HepG2 (cell line): ENCODE measurements around the gene ARHGAP30. TPM values are rescaled to one million over a fixed set of nuclear protein-coding genes. Genes with fewer than 3 reads are reported as not detected.

Experiments
- MED13 ChIP-seq: sonication (generic); formaldehyde crosslinking; IDR thresholded peaks from 2 replicates; pipeline ENCODE4 v1.5.0; 2020; ENCODE audit warnings: missing genetic modification reagents
- NFIB ChIP-seq: sonication (generic); formaldehyde crosslinking; IDR thresholded peaks from 2 replicates; pipeline ENCODE4 v1.9.0; 2021; ENCODE audit warnings: missing genetic modification reagents, mild to moderate bottlenecking, borderline replicate concordance
- TAF1 ChIP-seq: sonication (generic); formaldehyde crosslinking; IDR thresholded peaks from 2 replicates; pipeline ENCODE4 v1.4.0; 2020; ENCODE audit warnings: missing genetic modification reagents
- ZFAT ChIP-seq: sonication (generic); formaldehyde crosslinking; conservative IDR thresholded peaks from 2 replicates; pipeline ENCODE4 v1.8.1; 2023; ENCODE audit warnings: missing genetic modification reagents, inconsistent platforms
- ZFP36 ChIP-seq: fragments of 150-350 bp; IDR thresholded peaks from 2 replicates; pipeline ENCODE4 v1.6.1; 2018; ENCODE audit warnings: borderline replicate concordance, low read length, low read depth; ENCODE audit not compliant: partially characterized antibody
- ZNF232 ChIP-seq: sonication (generic); formaldehyde crosslinking; IDR thresholded peaks from 2 replicates; pipeline ENCODE4 v1.4.0; 2020; ENCODE audit warnings: missing genetic modification reagents, borderline replicate concordance
- ZNF34 ChIP-seq: sonication (generic); formaldehyde crosslinking; IDR thresholded peaks from 2 replicates; pipeline ENCODE4 v1.4.0; 2020; ENCODE audit warnings: mild to moderate bottlenecking, missing genetic modification reagents, borderline replicate concordance
- ZNF44 ChIP-seq: sonication (generic); formaldehyde crosslinking; IDR thresholded peaks from 2 replicates; pipeline ENCODE4 v1.5.1; 2020; ENCODE audit warnings: mild to moderate bottlenecking, missing genetic modification reagents
- ZNF572 ChIP-seq: sonication (generic); formaldehyde crosslinking; IDR thresholded peaks from 2 replicates; pipeline ENCODE4 v1.5.1; 2020; ENCODE audit warnings: mild to moderate bottlenecking, missing genetic modification reagents
- ZNF781 ChIP-seq: sonication (generic); formaldehyde crosslinking; IDR thresholded peaks from 2 replicates; pipeline ENCODE4 v1.5.1; 2020; ENCODE audit warnings: borderline replicate concordance, mild to moderate bottlenecking, missing genetic modification reagents; ENCODE audit errors: not compliant biosample characterization
- polyA plus RNA-seq, 8 experiments: library from polyadenylated mRNA; depleted of rRNA in 3 of 8; stranded (reverse) in 7 of 8; unstranded in 1 of 8; fragments of >200 nt; fragmentation: Illumina TruSeq in 4 of 8; extraction: Trizol in 4 of 8; gene quantifications; 2 replicates each; pipeline versions ENCODE4 v1.2.1 to v1.2.3, GENCODE V29; 2011 to 2016; ENCODE audit warnings: low read depth in 4 of 8, missing spikeins in 1 of 8, mixed read lengths in 1 of 8; ENCODE audit not compliant: insufficient read depth in 1 of 8
- total RNA-seq, 5 experiments: library from RNA; depleted of rRNA; stranded (reverse); fragments of >200 nt; fragmentation: Illumina TruSeq; extraction: Trizol; gene quantifications; 2 replicates each; pipeline ENCODE4 v1.2.3, GENCODE V29; 2016; ENCODE audit warnings: low read depth in 1 of 5
- TF ChIP-seq, protein P1 (sequence below): sonication (generic); formaldehyde crosslinking; IDR thresholded peaks from 2 replicates; pipeline ENCODE4 v1.8.0; 2022; ENCODE audit warnings: low read depth, missing genetic modification reagents
- TF ChIP-seq, protein P2 (sequence below): sonication (generic); formaldehyde crosslinking; conservative IDR thresholded peaks from 2 replicates; pipeline ENCODE4 v1.4.0; 2020; ENCODE audit warnings: mild to moderate bottlenecking, missing genetic modification reagents, moderate library complexity
- TF ChIP-seq, protein P3 (sequence below): sonication (generic); formaldehyde crosslinking; IDR thresholded peaks from 2 replicates; pipeline ENCODE4 v1.9.0; 2022; ENCODE audit warnings: low read depth, missing genetic modification reagents
- TF ChIP-seq, protein P4 (sequence below): sonication (generic); formaldehyde crosslinking; IDR thresholded peaks from 2 replicates; pipeline ENCODE4 v1.9.0; 2021; ENCODE audit warnings: missing genetic modification reagents, borderline replicate concordance
- TF ChIP-seq, protein P5 (sequence below): sonication (generic); formaldehyde crosslinking; conservative IDR thresholded peaks from 2 replicates; pipeline ENCODE4 v1.5.0; 2020; ENCODE audit warnings: missing genetic modification reagents

The ARHGAP30 gene
- total and polyA plus RNA-seq, 2 of the 13 experiments (the other 11 are each of a cell fraction or from before 2014, with no cell fraction given), result 0.13 to 0.20 TPM

DNA sequence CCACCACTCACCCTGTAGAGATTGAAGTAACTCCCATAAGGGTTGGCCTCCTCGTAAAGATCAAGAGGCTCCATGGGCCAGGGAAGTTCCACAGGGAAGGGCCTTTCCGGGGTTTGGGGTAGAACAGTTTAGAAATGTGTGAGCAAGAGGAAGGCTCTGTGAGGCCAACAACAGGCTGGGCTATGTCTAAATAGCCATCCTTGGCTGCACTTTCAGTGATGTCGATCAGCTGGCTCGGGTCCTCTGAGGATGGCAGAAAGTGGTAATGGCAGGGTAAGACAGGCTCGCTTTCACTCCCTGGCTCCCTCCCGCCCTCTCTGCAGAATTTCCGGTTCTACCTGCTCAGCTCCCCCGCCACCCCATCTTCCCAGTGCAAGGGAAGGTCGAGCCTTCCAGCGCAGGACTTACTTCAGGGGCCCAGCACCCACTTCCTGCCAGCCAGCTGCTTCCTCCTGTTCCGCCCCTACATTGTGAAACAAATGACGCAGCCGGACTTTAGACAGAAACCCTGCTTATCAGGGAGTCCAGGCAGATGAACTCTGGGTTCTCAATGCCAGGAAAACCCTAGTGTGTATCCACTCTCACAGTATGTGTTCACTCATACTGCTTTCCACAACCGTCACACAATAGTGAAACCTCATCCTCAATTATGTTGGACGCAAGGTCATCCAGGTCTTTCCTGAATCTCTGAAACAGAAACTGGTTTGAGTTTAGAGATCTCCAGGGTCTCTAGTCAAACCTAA lies 56.0 kb downstream of the ARHGAP30 start (continued):
- TF ChIP-seq, protein P1, sequence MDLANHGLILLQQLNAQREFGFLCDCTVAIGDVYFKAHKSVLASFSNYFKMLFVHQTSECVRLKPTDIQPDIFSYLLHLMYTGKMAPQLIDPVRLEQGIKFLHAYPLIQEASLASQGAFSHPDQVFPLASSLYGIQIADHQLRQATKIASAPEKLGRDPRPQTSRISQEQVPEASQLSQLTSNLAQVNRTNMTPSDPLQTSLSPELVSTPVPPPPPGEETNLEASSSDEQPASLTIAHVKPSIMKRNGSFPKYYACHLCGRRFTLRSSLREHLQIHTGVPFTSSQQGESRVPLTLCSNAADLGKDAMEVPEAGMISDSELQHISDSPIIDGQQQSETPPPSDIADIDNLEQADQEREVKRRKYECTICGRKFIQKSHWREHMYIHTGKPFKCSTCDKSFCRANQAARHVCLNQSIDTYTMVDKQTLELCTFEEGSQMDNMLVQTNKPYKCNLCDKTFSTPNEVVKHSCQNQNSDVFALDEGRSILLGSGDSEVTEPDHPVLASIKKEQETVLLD, result 0 out of 2 replicates have a peak, but pooled peaks have one; percentile 51
- TF ChIP-seq ZNF781 (CRISPR knock-in tag) (no peak), ZNF572 (no peak), ZFP36 (no peak), ZNF34 (CRISPR knock-in tag) (peak; percentile 97), MED13 (CRISPR knock-in tag) (peak; percentile 89; the same call in 1 of the 2 replicates), ZNF44 (CRISPR knock-in tag) (no peak), TAF1 (peak; percentile 57), ZFAT (CRISPR knock-in tag) (no peak), ZNF232 (no peak), NFIB (CRISPR knock-in tag) (no peak)
- TF ChIP-seq, protein P2, sequence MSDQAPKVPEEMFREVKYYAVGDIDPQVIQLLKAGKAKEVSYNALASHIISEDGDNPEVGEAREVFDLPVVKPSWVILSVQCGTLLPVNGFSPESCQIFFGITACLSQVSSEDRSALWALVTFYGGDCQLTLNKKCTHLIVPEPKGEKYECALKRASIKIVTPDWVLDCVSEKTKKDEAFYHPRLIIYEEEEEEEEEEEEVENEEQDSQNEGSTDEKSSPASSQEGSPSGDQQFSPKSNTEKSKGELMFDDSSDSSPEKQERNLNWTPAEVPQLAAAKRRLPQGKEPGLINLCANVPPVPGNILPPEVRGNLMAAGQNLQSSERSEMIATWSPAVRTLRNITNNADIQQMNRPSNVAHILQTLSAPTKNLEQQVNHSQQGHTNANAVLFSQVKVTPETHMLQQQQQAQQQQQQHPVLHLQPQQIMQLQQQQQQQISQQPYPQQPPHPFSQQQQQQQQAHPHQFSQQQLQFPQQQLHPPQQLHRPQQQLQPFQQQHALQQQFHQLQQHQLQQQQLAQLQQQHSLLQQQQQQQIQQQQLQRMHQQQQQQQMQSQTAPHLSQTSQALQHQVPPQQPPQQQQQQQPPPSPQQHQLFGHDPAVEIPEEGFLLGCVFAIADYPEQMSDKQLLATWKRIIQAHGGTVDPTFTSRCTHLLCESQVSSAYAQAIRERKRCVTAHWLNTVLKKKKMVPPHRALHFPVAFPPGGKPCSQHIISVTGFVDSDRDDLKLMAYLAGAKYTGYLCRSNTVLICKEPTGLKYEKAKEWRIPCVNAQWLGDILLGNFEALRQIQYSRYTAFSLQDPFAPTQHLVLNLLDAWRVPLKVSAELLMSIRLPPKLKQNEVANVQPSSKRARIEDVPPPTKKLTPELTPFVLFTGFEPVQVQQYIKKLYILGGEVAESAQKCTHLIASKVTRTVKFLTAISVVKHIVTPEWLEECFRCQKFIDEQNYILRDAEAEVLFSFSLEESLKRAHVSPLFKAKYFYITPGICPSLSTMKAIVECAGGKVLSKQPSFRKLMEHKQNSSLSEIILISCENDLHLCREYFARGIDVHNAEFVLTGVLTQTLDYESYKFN (CRISPR knock-in tag), result peak; percentile 100
- TF ChIP-seq, protein P3, sequence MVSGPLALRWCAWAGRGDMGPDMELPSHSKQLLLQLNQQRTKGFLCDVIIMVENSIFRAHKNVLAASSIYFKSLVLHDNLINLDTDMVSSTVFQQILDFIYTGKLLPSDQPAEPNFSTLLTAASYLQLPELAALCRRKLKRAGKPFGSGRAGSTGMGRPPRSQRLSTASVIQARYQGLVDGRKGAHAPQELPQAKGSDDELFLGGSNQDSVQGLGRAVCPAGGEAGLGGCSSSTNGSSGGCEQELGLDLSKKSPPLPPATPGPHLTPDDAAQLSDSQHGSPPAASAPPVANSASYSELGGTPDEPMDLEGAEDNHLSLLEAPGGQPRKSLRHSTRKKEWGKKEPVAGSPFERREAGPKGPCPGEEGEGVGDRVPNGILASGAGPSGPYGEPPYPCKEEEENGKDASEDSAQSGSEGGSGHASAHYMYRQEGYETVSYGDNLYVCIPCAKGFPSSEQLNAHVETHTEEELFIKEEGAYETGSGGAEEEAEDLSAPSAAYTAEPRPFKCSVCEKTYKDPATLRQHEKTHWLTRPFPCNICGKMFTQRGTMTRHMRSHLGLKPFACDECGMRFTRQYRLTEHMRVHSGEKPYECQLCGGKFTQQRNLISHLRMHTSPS, result peak; percentile 79
- TF ChIP-seq, protein P4, sequence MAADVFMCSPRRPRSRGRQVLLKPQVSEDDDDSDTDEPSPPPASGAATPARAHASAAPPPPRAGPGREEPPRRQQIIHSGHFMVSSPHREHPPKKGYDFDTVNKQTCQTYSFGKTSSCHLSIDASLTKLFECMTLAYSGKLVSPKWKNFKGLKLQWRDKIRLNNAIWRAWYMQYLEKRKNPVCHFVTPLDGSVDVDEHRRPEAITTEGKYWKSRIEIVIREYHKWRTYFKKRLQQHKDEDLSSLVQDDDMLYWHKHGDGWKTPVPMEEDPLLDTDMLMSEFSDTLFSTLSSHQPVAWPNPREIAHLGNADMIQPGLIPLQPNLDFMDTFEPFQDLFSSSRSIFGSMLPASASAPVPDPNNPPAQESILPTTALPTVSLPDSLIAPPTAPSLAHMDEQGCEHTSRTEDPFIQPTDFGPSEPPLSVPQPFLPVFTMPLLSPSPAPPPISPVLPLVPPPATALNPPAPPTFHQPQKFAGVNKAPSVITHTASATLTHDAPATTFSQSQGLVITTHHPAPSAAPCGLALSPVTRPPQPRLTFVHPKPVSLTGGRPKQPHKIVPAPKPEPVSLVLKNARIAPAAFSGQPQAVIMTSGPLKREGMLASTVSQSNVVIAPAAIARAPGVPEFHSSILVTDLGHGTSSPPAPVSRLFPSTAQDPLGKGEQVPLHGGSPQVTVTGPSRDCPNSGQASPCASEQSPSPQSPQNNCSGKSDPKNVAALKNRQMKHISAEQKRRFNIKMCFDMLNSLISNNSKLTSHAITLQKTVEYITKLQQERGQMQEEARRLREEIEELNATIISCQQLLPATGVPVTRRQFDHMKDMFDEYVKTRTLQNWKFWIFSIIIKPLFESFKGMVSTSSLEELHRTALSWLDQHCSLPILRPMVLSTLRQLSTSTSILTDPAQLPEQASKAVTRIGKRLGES (CRISPR knock-in tag), result no peak
- TF ChIP-seq, protein P5, sequence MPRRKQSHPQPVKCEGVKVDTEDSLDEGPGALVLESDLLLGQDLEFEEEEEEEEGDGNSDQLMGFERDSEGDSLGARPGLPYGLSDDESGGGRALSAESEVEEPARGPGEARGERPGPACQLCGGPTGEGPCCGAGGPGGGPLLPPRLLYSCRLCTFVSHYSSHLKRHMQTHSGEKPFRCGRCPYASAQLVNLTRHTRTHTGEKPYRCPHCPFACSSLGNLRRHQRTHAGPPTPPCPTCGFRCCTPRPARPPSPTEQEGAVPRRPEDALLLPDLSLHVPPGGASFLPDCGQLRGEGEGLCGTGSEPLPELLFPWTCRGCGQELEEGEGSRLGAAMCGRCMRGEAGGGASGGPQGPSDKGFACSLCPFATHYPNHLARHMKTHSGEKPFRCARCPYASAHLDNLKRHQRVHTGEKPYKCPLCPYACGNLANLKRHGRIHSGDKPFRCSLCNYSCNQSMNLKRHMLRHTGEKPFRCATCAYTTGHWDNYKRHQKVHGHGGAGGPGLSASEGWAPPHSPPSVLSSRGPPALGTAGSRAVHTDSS, result no peak
